Hypothalamus (tissue), 51 donors: Measurements from ENCODE around the gene FBXL7.

Experiments
- DNase-seq, 51 donors: peaks; one replicate each; lab custom pipeline; 2025; lab: John Stamatoyannopoulos, UW

FBXL7 gene

GRCh38 chr5:15499528-15500324 is at the start of gene FBXL7:
FBXL7 (plus strand) TSS chr5:15500180.
- peak; percentile 7 to 88 (median 71) for DNase-seq

- DNase-seq: no peak
Measured at GRCh38 chr5:15450473-15450872, 49.5 kb upstream of the FBXL7 start.

- DNase-seq: no peak
Measured at GRCh38 chr5:15450949-15451348, 49.0 kb upstream of the FBXL7 start.

GRCh38 chr5:15452030-15452429 is 48.0 kb upstream of the FBXL7 start:
- DNase-seq: no peak

- DNase-seq: no peak
Measured at GRCh38 chr5:15452781-15453180, 47.2 kb upstream of the FBXL7 start.

- DNase-seq: no peak
Measured at GRCh38 chr5:15459200-15459599, 40.8 kb upstream of the FBXL7 start.

- no peak for DNase-seq
Measured at GRCh38 chr5:15463231-15463980, 36.6 kb upstream of the FBXL7 start.

- no peak for DNase-seq
Measured at GRCh38 chr5:15472116-15472515, 27.9 kb upstream of the FBXL7 start.

GRCh38 chr5:15474143-15474719 is 25.7 kb upstream of the FBXL7 start:
- no peak for DNase-seq

GRCh38 chr5:15475367-15475766 is 24.6 kb upstream of the FBXL7 start:
- DNase-seq: no peak

GRCh38 chr5:15476977-15477376 is 23.0 kb upstream of the FBXL7 start:
- no peak for DNase-seq

GRCh38 chr5:15480436-15480835 is 19.5 kb upstream of the FBXL7 start:
- no peak for DNase-seq

GRCh38 chr5:15483351-15484097 is 16.5 kb upstream of the FBXL7 start:
- no peak for DNase-seq

- DNase-seq: no peak
Measured at GRCh38 chr5:15487228-15487627, 12.8 kb upstream of the FBXL7 start.

GRCh38 chr5:15489571-15490235 is 10.3 kb upstream of the FBXL7 start:
- no peak for DNase-seq

- DNase-seq: no peak
Measured at GRCh38 chr5:15492545-15492944, 7.4 kb upstream of the FBXL7 start.

GRCh38 chr5:15493501-15493900 is 6.5 kb upstream of the FBXL7 start:
- DNase-seq: no peak

- no peak for DNase-seq
Measured at GRCh38 chr5:15495026-15495425, 5.0 kb upstream of the FBXL7 start.

- no peak for DNase-seq
Measured at GRCh38 chr5:15496886-15497285, 3.1 kb upstream of the FBXL7 start.

- DNase-seq: peak in 44 of 51 donors; percentile 2 to 75 (median 48)
Measured at GRCh38 chr5:15500325-15501001, 483 bp downstream of the FBXL7 start.
